SK-N-SH (cell line): ENCODE data around the gene KIF25. TPM values are rescaled to one million over a fixed set of nuclear protein-coding genes. Genes with fewer than 3 reads are reported as not detected.

Experiments used
- CTCF ChIA-PET: fragments of 300-600, 350-600 bp; formaldehyde crosslinking; extraction: SDS; loops from one replicate; lab custom pipeline; 2021; lab: Yijun Ruan, JAX
- POLR2A ChIA-PET: fragments of 350-600 bp; sonication (Branson Sonifier 250); formaldehyde crosslinking; extraction: SDS; loops from one replicate; lab custom pipeline; 2020; ENCODE audit warnings: antibody characterized with exemption, inconsistent platforms; lab: Yijun Ruan, JAX
- DNase-seq: peaks from one replicate; pipeline ENCODE4 v3.0.0; 2012
- H2AFZ ChIP-seq: fragments of 200-600 bp; sonication (generic); 2 replicates; pipeline ENCODE4 v1.8.1; 2016; ENCODE audit warnings: antibody characterized with exemption, mild to moderate bottlenecking, low read depth
- H3F3A ChIP-seq: fragments of 200-600 bp; sonication (generic); replicated peaks from 2 replicates; pipeline ENCODE3; 2016; ENCODE audit warnings: antibody characterized with exemption, mild to moderate bottlenecking; ENCODE audit not compliant: insufficient read depth
- H3K27ac ChIP-seq, 2 experiments: fragments of 200-500 bp in 1 of 2; fragments of 200-600 bp in 1 of 2; sonication (Bioruptor generic) in 1 of 2; sonication (generic), shearing (Covaris generic) in 1 of 2; 2 replicates each; pipeline versions ENCODE4 v1.5.1 to v1.6.1; 2014 to 2016; ENCODE audit warnings: low read depth in 2 of 2, inconsistent platforms in 1 of 2, low read length in 1 of 2, mild to moderate bottlenecking in 1 of 2, mixed read lengths in 1 of 2
- H3K27me3 ChIP-seq: fragments of 200-600 bp; sonication (generic), shearing (Covaris generic); 2 replicates; pipeline ENCODE4 v1.6.1; 2016; ENCODE audit warnings: mixed run types; ENCODE audit not compliant: insufficient read depth
- H3K36me3 ChIP-seq, 2 experiments: fragments of 200-500 bp in 1 of 2; fragments of 200-600 bp in 1 of 2; sonication (Bioruptor generic) in 1 of 2; sonication (generic) in 1 of 2; replicated peaks in 1 of 2; 2 replicates each; pipeline versions ENCODE3 to v1.5.1; 2014 to 2016; ENCODE audit warnings: low read length in 1 of 2, mild to moderate bottlenecking in 1 of 2; ENCODE audit not compliant: insufficient read depth in 2 of 2, control insufficient read depth in 1 of 2
- H3K4me1 ChIP-seq, 2 experiments: fragments of 200-500 bp in 1 of 2; fragments of 200-600 bp in 1 of 2; sonication (Bioruptor generic) in 1 of 2; sonication (generic), shearing (Covaris generic) in 1 of 2; 2 replicates each; pipeline versions ENCODE4 v1.5.1 to v1.6.1; 2014 to 2016; ENCODE audit warnings: low read depth in 1 of 2, low read length in 1 of 2, mixed run types in 1 of 2; ENCODE audit not compliant: insufficient read depth in 2 of 2, control insufficient read depth in 1 of 2
- H3K4me2 ChIP-seq: fragments of 200-600 bp; sonication (generic), shearing (Covaris generic); 2 replicates; pipeline ENCODE4 v1.6.1; 2017; ENCODE audit warnings: mixed run types
- H3K4me3 ChIP-seq, 2 experiments: fragments of 200-500 bp in 1 of 2; fragments of 200-600 bp in 1 of 2; sonication (Bioruptor generic) in 1 of 2; sonication (generic), shearing (Covaris generic) in 1 of 2; 2 replicates each; pipeline versions ENCODE4 v1.5.1 to v1.8.1; 2014 to 2016; ENCODE audit warnings: low read depth in 2 of 2, inconsistent platforms in 1 of 2, low read length in 1 of 2, mild to moderate bottlenecking in 1 of 2, mixed read lengths in 1 of 2, moderate library complexity in 1 of 2
- H3K79me2 ChIP-seq: fragments of 200-600 bp; sonication (generic); 2 replicates; pipeline ENCODE4 v1.8.1; 2017; ENCODE audit warnings: mild to moderate bottlenecking; ENCODE audit not compliant: insufficient read depth
- H3K9ac ChIP-seq: fragments of 200-600 bp; sonication (generic); 2 replicates; pipeline ENCODE4 v1.6.1; 2017; ENCODE audit warnings: mixed run types
- H3K9me2 ChIP-seq: fragments of 200-600 bp; sonication (generic); 2 replicates; pipeline ENCODE4 v1.6.1; 2017; ENCODE audit warnings: mixed run types
- H3K9me3 ChIP-seq: fragments of 200-600 bp; sonication (generic); 2 replicates; pipeline ENCODE4 v1.6.1; 2017; ENCODE audit warnings: mixed run types, mild to moderate bottlenecking, moderate library complexity
- H4K20me1 ChIP-seq: fragments of 200-600 bp; sonication (generic); 2 replicates; pipeline ENCODE4 v1.6.1; 2017; ENCODE audit warnings: mild to moderate bottlenecking, mixed run types; ENCODE audit not compliant: insufficient read depth
- CHD2 ChIP-seq: fragments of 150-350 bp; IDR thresholded peaks from 2 replicates; pipeline ENCODE4 v1.6.1; 2018; ENCODE audit warnings: low read length; ENCODE audit not compliant: partially characterized antibody
- EP300 ChIP-seq, 2 experiments: IDR thresholded peaks; 2 replicates each; pipeline versions ENCODE4 v1.4.0 to v1.6.1; 2012; ENCODE audit warnings: borderline replicate concordance in 1 of 2, low read depth in 1 of 2, low read length in 1 of 2
- FOXJ3 ChIP-seq: sonication (generic); formaldehyde crosslinking; IDR thresholded peaks from 2 replicates; pipeline ENCODE4 v1.5.1; 2020; ENCODE audit warnings: mild to moderate bottlenecking, missing genetic modification reagents
- GATA2 ChIP-seq: sonication (generic); formaldehyde crosslinking; IDR thresholded peaks from 2 replicates; pipeline ENCODE4 v1.5.0; 2020; ENCODE audit warnings: mild to moderate bottlenecking, missing genetic modification reagents
- MAX ChIP-seq: IDR thresholded peaks from 2 replicates; pipeline ENCODE4 v1.4.0; 2012; ENCODE audit warnings: low read depth
- MEF2A ChIP-seq: IDR thresholded peaks from 2 replicates; pipeline ENCODE4 v1.4.0; 2012; ENCODE audit warnings: low read depth, borderline replicate concordance
- MXI1 ChIP-seq: IDR thresholded peaks from 2 replicates; pipeline ENCODE4 v1.6.1; 2012; ENCODE audit warnings: mild to moderate bottlenecking, low read depth, low read length, improper control_type of control experiment
- NFIC ChIP-seq: IDR thresholded peaks from 2 replicates; pipeline ENCODE4 v1.4.0; 2012; ENCODE audit warnings: borderline replicate concordance
- NRF1 ChIP-seq: IDR thresholded peaks from 2 replicates; pipeline ENCODE4 v1.6.1; 2012; ENCODE audit warnings: low read depth, mild to moderate bottlenecking, low read length
- RCOR1 ChIP-seq: fragments of 150-350 bp; IDR thresholded peaks from 2 replicates; pipeline ENCODE4 v1.6.1; 2017; ENCODE audit warnings: antibody characterized with exemption, low read length
- REST ChIP-seq: IDR thresholded peaks from 2 replicates; pipeline ENCODE4 v1.6.1; 2012; ENCODE audit warnings: mild to moderate bottlenecking, low read depth, low read length, moderate library complexity
- RFX5 ChIP-seq: IDR thresholded peaks from 2 replicates; pipeline ENCODE4 v1.6.1; 2012; ENCODE audit warnings: mild to moderate bottlenecking, improper control_type of control experiment, low read length
- RXRA ChIP-seq: IDR thresholded peaks from 2 replicates; pipeline ENCODE4 v1.4.0; 2012; ENCODE audit warnings: low read depth, mild to moderate bottlenecking, borderline replicate concordance
- TEAD4 ChIP-seq: IDR thresholded peaks from 2 replicates; pipeline ENCODE4 v1.4.0; 2012; ENCODE audit warnings: mild to moderate bottlenecking, borderline replicate concordance; ENCODE audit not compliant: insufficient read depth
- ZBTB33 ChIP-seq: IDR thresholded peaks from 2 replicates; pipeline ENCODE4 v1.4.0; 2012; ENCODE audit warnings: low read depth, borderline replicate concordance
- WGBS: methylation state at CpG from one replicate; pipeline ENCODE4 v1.1.6; 2017; ENCODE audit warnings: low lambda C conversion rate; 5-methylcytosine and 5-hydroxymethylcytosine counted together
- polyA plus RNA-seq, 3 experiments: library from polyadenylated mRNA; depleted of rRNA; stranded (reverse); fragments of >200 nt; gene quantifications; 2 replicates each; pipeline ENCODE4 v1.2.3, GENCODE V29; 2012

Gene KIF25
- polyA plus RNA-seq, 1 of the 3 experiments (the other 2 are of a cell fraction) = not detected

- CTCF ChIA-PET = no interaction called here
- no peaks in the 10 kb centered on the region for H3K27me3 ChIP-seq
- H3K27ac ChIP-seq = no peak overlapping the region
- H3K9me2 ChIP-seq = no peaks in the 10 kb centered on the region
- POLR2A ChIA-PET = no interaction called here
- H3F3A ChIP-seq = no peaks in the 10 kb centered on the region
- WGBS = 56% methylated on average over 5 of the region's 5 CpGs
- H3K9me3 ChIP-seq = no peaks in the 10 kb centered on the region
- H4K20me1 ChIP-seq = no peaks in the 10 kb centered on the region
- H3K4me1 ChIP-seq = no peaks in the 10 kb centered on the region; a peak in 1 of 4 replicates
- H2AFZ ChIP-seq = no peak overlapping the region
- H3K79me2 ChIP-seq = no peaks in the 10 kb centered on the region
- no peak overlapping the region for H3K9ac ChIP-seq
- DNase-seq = no peak
- no peak overlapping the region for H3K4me2 ChIP-seq
- H3K4me3 ChIP-seq = no peak overlapping the region
- H3K36me3 ChIP-seq = no peaks in the 10 kb centered on the region
- TF ChIP-seq EP300 (IDR thresholded peaks at IDR 0.05; ENCODE audit: borderline replicate concordance in 1 of 2, low read depth in 1 of 2, low read length in 1 of 2) (no peak), REST (no peak), FOXJ3 (no peak), RFX5 (no peak), MEF2A (no peak), TEAD4 (no peak), MAX (no peak)
Measured at GRCh38 chr6:167988154-167988495, 9.3 kb upstream of the KIF25 start.

GRCh38 chr6:167988945-167989841 is 8.3 kb upstream of the KIF25 start:
- no peak overlapping the region for H3K4me2 ChIP-seq
- 71% methylated on average over 17 of the region's 36 CpGs for WGBS
- no peak overlapping the region for H3K27ac ChIP-seq
- H2AFZ ChIP-seq = no peak overlapping the region
- POLR2A ChIA-PET = no interaction called here
- no peaks in the 10 kb centered on the region for H3K79me2 ChIP-seq
- no peaks in the 10 kb centered on the region for H4K20me1 ChIP-seq
- H3K27me3 ChIP-seq = no peaks in the 10 kb centered on the region
- H3K9ac ChIP-seq = no peak overlapping the region
- H3K4me3 ChIP-seq = no peak overlapping the region
- no peaks in the 10 kb centered on the region for H3K9me3 ChIP-seq
- CTCF ChIA-PET = no interaction called here
- no peaks in the 10 kb centered on the region for H3K9me2 ChIP-seq
- no peak for DNase-seq
- no peaks in the 10 kb centered on the region for H3K36me3 ChIP-seq
- H3K4me1 ChIP-seq = no peaks in the 10 kb centered on the region; a peak in 1 of 4 replicates
- H3F3A ChIP-seq = no peaks in the 10 kb centered on the region
- no peak for TF ChIP-seq RFX5
- no peak for TF ChIP-seq REST
- TF ChIP-seq MAX = no peak
- TF ChIP-seq MXI1 = no peak
- no peak for TF ChIP-seq NRF1
- TF ChIP-seq RXRA = no peak
- TF ChIP-seq GATA2 (CRISPR knock-in tag) = no peak
- no peak for TF ChIP-seq ZBTB33
- TF ChIP-seq NFIC = no peak
- TF ChIP-seq RCOR1 = no peak
- no peak for TF ChIP-seq MEF2A
- TF ChIP-seq CHD2 = no peak
- no peak for TF ChIP-seq EP300 (IDR thresholded peaks at IDR 0.05; ENCODE audit: borderline replicate concordance in 1 of 2, low read depth in 1 of 2, low read length in 1 of 2)
